H1 (cell line): Measurements from ENCODE around the gene ILK. TPM values are rescaled to one million over a fixed set of nuclear protein-coding genes. Genes with fewer than 3 reads are reported as not detected.
A peak's percentile ranks its signal among the peaks of the same experiment; 100 is the strongest.

ENCODE experiments used
- EZH2 ChIP-seq: fragments of 200-600 bp; sonication (generic); IDR thresholded peaks from 2 replicates; pipeline ENCODE4 v1.7.1; 2012; ENCODE audit warnings: low read depth, mild to moderate bottlenecking, moderate library complexity, low read length, inconsistent platforms; ENCODE audit not compliant: severe bottlenecking
- SP2 ChIP-seq: IDR thresholded peaks from 2 replicates; pipeline ENCODE4 v1.6.1; 2012; ENCODE audit warnings: mild to moderate bottlenecking, low read length, inconsistent platforms
- polyA plus RNA-seq, 7 experiments: library from polyadenylated mRNA; depleted of rRNA in 3 of 7; stranded (reverse) in 5 of 7; unstranded in 2 of 7; fragments of >200 nt in 5 of 7; fragments of 200-250 nt in 2 of 7; gene quantifications; 1 replicate in 5 of 7; 2 replicates in 1 of 7; 4 replicates in 1 of 7; pipeline versions ENCODE4 v1.2.1 to v1.2.3, GENCODE V29; 2011 to 2013; ENCODE audit warnings: missing spikeins in 2 of 7, mixed read lengths in 2 of 7
- total RNA-seq: library from RNA; stranded (reverse); fragmentation: NEBNext Ultra II Directional; extraction: Animal tissue kit (Norgen Biotek cat#: 25700); gene quantifications from 2 replicates; pipeline ENCODE4 v1.2.1, GENCODE V29; 2021
- TF ChIP-seq, protein P1 (sequence below): fragments of 300-600 bp; sonication (generic); IDR thresholded peaks from 2 replicates; pipeline ENCODE4 v1.7.1; 2012; ENCODE audit warnings: low read length, moderate library complexity, mild to moderate bottlenecking, inconsistent platforms; ENCODE audit not compliant: insufficient replicate concordance

The ILK gene
- total and polyA plus RNA-seq, 2 of the 8 experiments (the other 6 are each of a cell fraction or from before 2014, with no cell fraction given), result 91.4 to 132 TPM

DNA sequence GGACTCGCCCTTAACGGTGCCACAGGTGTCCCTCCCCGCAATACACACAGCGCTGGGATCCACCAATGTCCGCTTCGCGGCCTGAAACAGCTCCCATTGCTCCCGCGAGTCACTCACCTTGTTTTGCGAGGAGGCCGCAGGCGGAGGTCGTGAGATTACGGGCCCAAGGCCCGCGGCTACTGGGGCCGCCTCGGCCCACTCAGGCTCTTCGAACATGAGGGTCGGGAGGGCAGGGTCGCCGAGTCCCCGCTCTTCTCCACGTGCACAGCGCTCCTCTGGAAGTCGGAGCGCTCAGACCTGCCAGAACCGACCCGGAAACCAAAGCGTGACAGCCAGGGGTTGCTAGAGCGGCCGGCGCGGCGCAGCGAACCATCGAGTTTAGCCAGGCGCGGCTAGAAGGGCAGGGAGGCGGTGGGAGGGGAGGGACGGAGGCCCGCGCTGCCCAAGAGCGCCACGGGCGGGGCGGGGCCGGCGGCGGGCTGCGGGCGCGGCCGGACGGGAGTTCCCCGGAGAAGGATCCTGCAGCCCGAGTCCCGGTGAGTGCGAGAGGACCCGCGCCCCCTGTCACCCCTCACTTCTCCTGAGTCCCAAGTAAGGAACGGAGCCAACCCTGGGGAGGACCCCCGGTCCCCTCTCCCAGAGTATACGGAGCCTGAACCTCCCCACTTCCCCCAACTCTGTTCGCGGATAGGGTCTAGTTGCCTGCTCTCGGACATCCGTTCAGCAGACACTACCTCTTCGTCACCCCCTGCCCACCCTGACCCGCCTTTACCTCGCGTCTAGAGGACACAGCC lies at the start of gene ILK, which contains the start of gene RRP8 (continued):
- TF ChIP-seq, protein P1, sequence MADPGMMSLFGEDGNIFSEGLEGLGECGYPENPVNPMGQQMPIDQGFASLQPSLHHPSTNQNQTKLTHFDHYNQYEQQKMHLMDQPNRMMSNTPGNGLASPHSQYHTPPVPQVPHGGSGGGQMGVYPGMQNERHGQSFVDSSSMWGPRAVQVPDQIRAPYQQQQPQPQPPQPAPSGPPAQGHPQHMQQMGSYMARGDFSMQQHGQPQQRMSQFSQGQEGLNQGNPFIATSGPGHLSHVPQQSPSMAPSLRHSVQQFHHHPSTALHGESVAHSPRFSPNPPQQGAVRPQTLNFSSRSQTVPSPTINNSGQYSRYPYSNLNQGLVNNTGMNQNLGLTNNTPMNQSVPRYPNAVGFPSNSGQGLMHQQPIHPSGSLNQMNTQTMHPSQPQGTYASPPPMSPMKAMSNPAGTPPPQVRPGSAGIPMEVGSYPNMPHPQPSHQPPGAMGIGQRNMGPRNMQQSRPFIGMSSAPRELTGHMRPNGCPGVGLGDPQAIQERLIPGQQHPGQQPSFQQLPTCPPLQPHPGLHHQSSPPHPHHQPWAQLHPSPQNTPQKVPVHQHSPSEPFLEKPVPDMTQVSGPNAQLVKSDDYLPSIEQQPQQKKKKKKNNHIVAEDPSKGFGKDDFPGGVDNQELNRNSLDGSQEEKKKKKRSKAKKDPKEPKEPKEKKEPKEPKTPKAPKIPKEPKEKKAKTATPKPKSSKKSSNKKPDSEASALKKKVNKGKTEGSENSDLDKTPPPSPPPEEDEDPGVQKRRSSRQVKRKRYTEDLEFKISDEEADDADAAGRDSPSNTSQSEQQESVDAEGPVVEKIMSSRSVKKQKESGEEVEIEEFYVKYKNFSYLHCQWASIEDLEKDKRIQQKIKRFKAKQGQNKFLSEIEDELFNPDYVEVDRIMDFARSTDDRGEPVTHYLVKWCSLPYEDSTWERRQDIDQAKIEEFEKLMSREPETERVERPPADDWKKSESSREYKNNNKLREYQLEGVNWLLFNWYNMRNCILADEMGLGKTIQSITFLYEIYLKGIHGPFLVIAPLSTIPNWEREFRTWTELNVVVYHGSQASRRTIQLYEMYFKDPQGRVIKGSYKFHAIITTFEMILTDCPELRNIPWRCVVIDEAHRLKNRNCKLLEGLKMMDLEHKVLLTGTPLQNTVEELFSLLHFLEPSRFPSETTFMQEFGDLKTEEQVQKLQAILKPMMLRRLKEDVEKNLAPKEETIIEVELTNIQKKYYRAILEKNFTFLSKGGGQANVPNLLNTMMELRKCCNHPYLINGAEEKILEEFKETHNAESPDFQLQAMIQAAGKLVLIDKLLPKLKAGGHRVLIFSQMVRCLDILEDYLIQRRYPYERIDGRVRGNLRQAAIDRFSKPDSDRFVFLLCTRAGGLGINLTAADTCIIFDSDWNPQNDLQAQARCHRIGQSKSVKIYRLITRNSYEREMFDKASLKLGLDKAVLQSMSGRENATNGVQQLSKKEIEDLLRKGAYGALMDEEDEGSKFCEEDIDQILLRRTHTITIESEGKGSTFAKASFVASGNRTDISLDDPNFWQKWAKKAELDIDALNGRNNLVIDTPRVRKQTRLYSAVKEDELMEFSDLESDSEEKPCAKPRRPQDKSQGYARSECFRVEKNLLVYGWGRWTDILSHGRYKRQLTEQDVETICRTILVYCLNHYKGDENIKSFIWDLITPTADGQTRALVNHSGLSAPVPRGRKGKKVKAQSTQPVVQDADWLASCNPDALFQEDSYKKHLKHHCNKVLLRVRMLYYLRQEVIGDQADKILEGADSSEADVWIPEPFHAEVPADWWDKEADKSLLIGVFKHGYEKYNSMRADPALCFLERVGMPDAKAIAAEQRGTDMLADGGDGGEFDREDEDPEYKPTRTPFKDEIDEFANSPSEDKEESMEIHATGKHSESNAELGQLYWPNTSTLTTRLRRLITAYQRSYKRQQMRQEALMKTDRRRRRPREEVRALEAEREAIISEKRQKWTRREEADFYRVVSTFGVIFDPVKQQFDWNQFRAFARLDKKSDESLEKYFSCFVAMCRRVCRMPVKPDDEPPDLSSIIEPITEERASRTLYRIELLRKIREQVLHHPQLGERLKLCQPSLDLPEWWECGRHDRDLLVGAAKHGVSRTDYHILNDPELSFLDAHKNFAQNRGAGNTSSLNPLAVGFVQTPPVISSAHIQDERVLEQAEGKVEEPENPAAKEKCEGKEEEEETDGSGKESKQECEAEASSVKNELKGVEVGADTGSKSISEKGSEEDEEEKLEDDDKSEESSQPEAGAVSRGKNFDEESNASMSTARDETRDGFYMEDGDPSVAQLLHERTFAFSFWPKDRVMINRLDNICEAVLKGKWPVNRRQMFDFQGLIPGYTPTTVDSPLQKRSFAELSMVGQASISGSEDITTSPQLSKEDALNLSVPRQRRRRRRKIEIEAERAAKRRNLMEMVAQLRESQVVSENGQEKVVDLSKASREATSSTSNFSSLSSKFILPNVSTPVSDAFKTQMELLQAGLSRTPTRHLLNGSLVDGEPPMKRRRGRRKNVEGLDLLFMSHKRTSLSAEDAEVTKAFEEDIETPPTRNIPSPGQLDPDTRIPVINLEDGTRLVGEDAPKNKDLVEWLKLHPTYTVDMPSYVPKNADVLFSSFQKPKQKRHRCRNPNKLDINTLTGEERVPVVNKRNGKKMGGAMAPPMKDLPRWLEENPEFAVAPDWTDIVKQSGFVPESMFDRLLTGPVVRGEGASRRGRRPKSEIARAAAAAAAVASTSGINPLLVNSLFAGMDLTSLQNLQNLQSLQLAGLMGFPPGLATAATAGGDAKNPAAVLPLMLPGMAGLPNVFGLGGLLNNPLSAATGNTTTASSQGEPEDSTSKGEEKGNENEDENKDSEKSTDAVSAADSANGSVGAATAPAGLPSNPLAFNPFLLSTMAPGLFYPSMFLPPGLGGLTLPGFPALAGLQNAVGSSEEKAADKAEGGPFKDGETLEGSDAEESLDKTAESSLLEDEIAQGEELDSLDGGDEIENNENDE, result no peak
- TF ChIP-seq SP2, result peak; percentile 97
- TF ChIP-seq EZH2, result no peak
